Measurements from ENCODE around the gene CFAP90.

The CFAP90 gene

GRCh38 chr5:7816535-7816901 lies 34.4 kb downstream of the CFAP90 start:
- no peak for DNase-seq

GRCh38 chr5:7815892-7816534 lies 34.9 kb downstream of the CFAP90 start:
- no peak for DNase-seq

- DNase-seq = no peak
These were observed 36.1 kb downstream of the CFAP90 start for GRCh38 chr5:7814816-7815215.

- DNase-seq = no peak
These were observed 37.4 kb downstream of the CFAP90 start for GRCh38 chr5:7813576-7813975.

GRCh38 chr5:7813007-7813406 lies 37.9 kb downstream of the CFAP90 start:
- no peak for DNase-seq

- DNase-seq = no peak
These were observed 39.2 kb downstream of the CFAP90 start for GRCh38 chr5:7811715-7812114.

GRCh38 chr5:7808998-7809397 lies 41.9 kb downstream of the CFAP90 start:
- DNase-seq = no peak

GRCh38 chr5:7805379-7805778 lies 45.6 kb downstream of the CFAP90 start:
- DNase-seq = no peak

GRCh38 chr5:7803937-7804336 lies 47.0 kb downstream of the CFAP90 start:
- no peak for DNase-seq

- DNase-seq = no peak
These were observed 48.1 kb downstream of the CFAP90 start for GRCh38 chr5:7802855-7803254.

- DNase-seq = no peak
These were observed 48.9 kb downstream of the CFAP90 start for GRCh38 chr5:7801891-7802614.

GRCh38 chr5:7795306-7795705 lies 55.6 kb downstream of the CFAP90 start:
- DNase-seq = no peak

- no peak for DNase-seq
These were observed 56.1 kb downstream of the CFAP90 start for GRCh38 chr5:7794823-7795222.

GRCh38 chr5:7794311-7794710 lies 56.6 kb downstream of the CFAP90 start:
- no peak for DNase-seq

GRCh38 chr5:7793895-7794294 lies 57.0 kb downstream of the CFAP90 start:
- no peak for DNase-seq

- no peak for DNase-seq
These were observed 61.4 kb downstream of the CFAP90 start for GRCh38 chr5:7789567-7789966.

GRCh38 chr5:7787770-7788169 lies 63.2 kb downstream of the CFAP90 start:
- DNase-seq = no peak

- no peak for DNase-seq
These were observed 66.1 kb downstream of the CFAP90 start for GRCh38 chr5:7784683-7785380.

- no peak for DNase-seq
These were observed 69.0 kb downstream of the CFAP90 start for GRCh38 chr5:7781899-7782298.

All from cortex of kidney (tissue), 1 donor.